ENCODE results near the gene MVD.

MVD gene

GRCh38 chr16:88657371-88657770 lies 5.5 kb downstream of the MVD start:
- peaks cover 7% of the 10 kb centered on the region for H3K36me3 Mint-ChIP-seq (ENCODE audit: low read depth)
- H3K9me3 Mint-ChIP-seq = no peaks in the 10 kb centered on the region
- no peak overlapping the region for H3K27ac Mint-ChIP-seq
- no peak overlapping the region for H3K4me3 Mint-ChIP-seq
- no peaks in the 10 kb centered on the region for H3K27me3 Mint-ChIP-seq
- H3K4me1 Mint-ChIP-seq (ENCODE audit: low read depth) = peaks cover 18% of the 10 kb centered on the region

- Mint-ChIP-seq H3K4me1 (ENCODE audit: low read depth) (peaks cover 14% of the 10 kb centered on the region), H3K27me3 (no peaks in the 10 kb centered on the region), H3K4me3 (no peak overlapping the region), H3K36me3 (ENCODE audit: low read depth) (peaks cover 7% of the 10 kb centered on the region), H3K9me3 (no peaks in the 10 kb centered on the region), H3K27ac (no peak overlapping the region)
These were observed 6.5 kb downstream of the MVD start for GRCh38 chr16:88656291-88656980.

- Mint-ChIP-seq H3K27me3 (no peaks in the 10 kb centered on the region), H3K36me3 (ENCODE audit: low read depth) (peaks cover 7% of the 10 kb centered on the region), H3K4me3 (no peak overlapping the region), H3K9me3 (no peaks in the 10 kb centered on the region), H3K27ac (no peak overlapping the region), H3K4me1 (ENCODE audit: low read depth) (peaks cover 12% of the 10 kb centered on the region)
These were observed 7.1 kb downstream of the MVD start for GRCh38 chr16:88655733-88656281.

- Mint-ChIP-seq H3K9me3 (no peaks in the 10 kb centered on the region), H3K4me1 (ENCODE audit: low read depth) (peaks cover 10% of the 10 kb centered on the region), H3K36me3 (ENCODE audit: low read depth) (peaks cover 7% of the 10 kb centered on the region), H3K4me3 (no peak overlapping the region), H3K27ac (no peak overlapping the region), H3K27me3 (no peaks in the 10 kb centered on the region)
These were observed 7.7 kb downstream of the MVD start for GRCh38 chr16:88655053-88655732.

- Mint-ChIP-seq H3K27ac (no peak overlapping the region), H3K27me3 (no peaks in the 10 kb centered on the region), H3K4me3 (no peak overlapping the region), H3K36me3 (ENCODE audit: low read depth) (peaks cover 8% of the 10 kb centered on the region), H3K9me3 (no peaks in the 10 kb centered on the region), H3K4me1 (ENCODE audit: low read depth) (peaks cover 11% of the 10 kb centered on the region)
These were observed 8.4 kb downstream of the MVD start for GRCh38 chr16:88654363-88655052.

- peaks cover 17% of the 10 kb centered on the region for H3K4me1 Mint-ChIP-seq (ENCODE audit: low read depth)
- no peaks in the 10 kb centered on the region for H3K9me3 Mint-ChIP-seq
- no peak overlapping the region for H3K27ac Mint-ChIP-seq
- H3K36me3 Mint-ChIP-seq (ENCODE audit: low read depth) = peaks cover 14% of the 10 kb centered on the region
- no peaks in the 10 kb centered on the region for H3K27me3 Mint-ChIP-seq
- no peak overlapping the region for H3K4me3 Mint-ChIP-seq
These were observed 9.1 kb downstream of the MVD start for GRCh38 chr16:88653596-88654362.

- Mint-ChIP-seq H3K27ac (no peak overlapping the region), H3K36me3 (ENCODE audit: low read depth) (peaks cover 14% of the 10 kb centered on the region), H3K27me3 (no peaks in the 10 kb centered on the region), H3K9me3 (no peaks in the 10 kb centered on the region), H3K4me3 (no peak overlapping the region), H3K4me1 (ENCODE audit: low read depth) (peaks cover 17% of the 10 kb centered on the region)
These were observed 9.8 kb downstream of the MVD start for GRCh38 chr16:88653101-88653500.

GRCh38 chr16:88652762-88653063 lies 10.2 kb downstream of the MVD start:
- H3K9me3 Mint-ChIP-seq = no peaks in the 10 kb centered on the region
- no peak overlapping the region for H3K4me3 Mint-ChIP-seq
- no peak overlapping the region for H3K27ac Mint-ChIP-seq
- peaks cover 17% of the 10 kb centered on the region for H3K4me1 Mint-ChIP-seq (ENCODE audit: low read depth)
- H3K36me3 Mint-ChIP-seq (ENCODE audit: low read depth) = peaks cover 14% of the 10 kb centered on the region
- no peaks in the 10 kb centered on the region for H3K27me3 Mint-ChIP-seq

GRCh38 chr16:88651989-88652761 lies 10.7 kb downstream of the MVD start:
- H3K4me1 Mint-ChIP-seq (ENCODE audit: low read depth) = peaks cover 17% of the 10 kb centered on the region
- H3K36me3 Mint-ChIP-seq (ENCODE audit: low read depth) = peaks cover 14% of the 10 kb centered on the region
- H3K27ac Mint-ChIP-seq = no peak overlapping the region
- H3K9me3 Mint-ChIP-seq = no peaks in the 10 kb centered on the region
- no peaks in the 10 kb centered on the region for H3K27me3 Mint-ChIP-seq
- H3K4me3 Mint-ChIP-seq = no peak overlapping the region

- Mint-ChIP-seq H3K27me3 (no peaks in the 10 kb centered on the region), H3K4me3 (peak overlapping the region; percentile 88)
These were observed 11.5 kb downstream of the MVD start for GRCh38 chr16:88651276-88651988.

GRCh38 chr16:88650749-88651275 lies 12.1 kb downstream of the MVD start, which contains the start of gene CYBA:
Gene CYBA, minus strand, starts transcription at chr16:88651053. Its CDS starts 40 bp downstream, at chr16:88651013.
- peak within 1 kb of the TSS; percentile 92 for H3K27ac Mint-ChIP-seq
- no peaks in the 10 kb centered on the region for H3K27me3 Mint-ChIP-seq
- H3K4me3 Mint-ChIP-seq = peak within 1 kb of the TSS; percentile 88
- no peaks in the 10 kb centered on the region for H3K9me3 Mint-ChIP-seq
- H3K4me1 Mint-ChIP-seq (ENCODE audit: low read depth) = peaks cover 20% of the 10 kb centered on the region
- peaks cover 14% of the 10 kb centered on the region for H3K36me3 Mint-ChIP-seq (ENCODE audit: low read depth)

More at GRCh38 chr16:88651276-88651988, 11.5 kb downstream of the MVD start:
- peaks cover 17% of the 10 kb centered on the region for H3K4me1 Mint-ChIP-seq (ENCODE audit: low read depth)
- H3K9me3 Mint-ChIP-seq = no peaks in the 10 kb centered on the region
- H3K36me3 Mint-ChIP-seq (ENCODE audit: low read depth) = peaks cover 14% of the 10 kb centered on the region
- peak overlapping the region; percentile 92 for H3K27ac Mint-ChIP-seq

GRCh38 chr16:88649924-88650748 lies 12.8 kb downstream of the MVD start:
- H3K27me3 Mint-ChIP-seq = no peaks in the 10 kb centered on the region
- no peaks in the 10 kb centered on the region for H3K9me3 Mint-ChIP-seq
- H3K36me3 Mint-ChIP-seq (ENCODE audit: low read depth) = peaks cover 14% of the 10 kb centered on the region
- peaks cover 20% of the 10 kb centered on the region for H3K4me1 Mint-ChIP-seq (ENCODE audit: low read depth)
- H3K4me3 Mint-ChIP-seq = peak overlapping the region; percentile 88
- H3K27ac Mint-ChIP-seq = peak overlapping the region; percentile 72
